Measurements from ENCODE around the gene NDP. TPM values are rescaled to one million over a fixed set of nuclear protein-coding genes. Genes with fewer than 3 reads are reported as not detected.

Gene NDP
- total RNA-seq, result 10 to 100 TPM in 2 of 8 experiments, 1 to 10 TPM in 6; 1.4 to 18.6 (median 2.5) TPM

GRCh38 chrX:43973249-43974099 is at the start of gene NDP:
Gene NDP (minus strand): TSS chrX:43973390. CDS start chrX:43958645, 14,745 bp downstream.
- no peak within 1 kb of the TSS for H3K27ac ChIP-seq
- in situ Hi-C loops (cut with MboI; ENCODE audit: low pct_unique_long_range_greater_than_20kb in 2 of 9, low sequenced_read_pairs in 9 of 9, unreplicated experiment in 9 of 9), result no loop called here
- H3K4me1 ChIP-seq (replicated peaks in 1 of 2), result peaks cover 18 to 32% of the 10 kb centered on the region in 2 donors
- WGBS, 10 experiments, result 0 to 43% (median 6%) methylated on average over 1 to 23 of the region's 28 CpGs; no CpG with 5 or more reads in 4 of the 10 experiments
- ATAC-seq (replicated peaks in 6 of 8), result peak in 7 of 8 experiments; percentile 9 to 48 (median 34)
- peak within 1 kb of the TSS; percentile 25 to 34 (median 27) for H3K4me3 ChIP-seq

- H3K27ac ChIP-seq, result no peak overlapping the region
- H3K4me1 ChIP-seq (replicated peaks in 1 of 2), result no peaks in the 10 kb centered on the region
- WGBS, 10 experiments, result 25 to 67% methylated on average over 1 to 2 of the region's 2 CpGs; no CpG with 5 or more reads in 8 of the 10 experiments
- H3K4me3 ChIP-seq, result no peak overlapping the region
- in situ Hi-C loops (cut with MboI; ENCODE audit: low pct_unique_long_range_greater_than_20kb in 2 of 9, low sequenced_read_pairs in 9 of 9, unreplicated experiment in 9 of 9), result no loop called here
- ATAC-seq (replicated peaks in 6 of 8), result no peak
Observed at GRCh38 chrX:44022964-44023363, 49.8 kb upstream of the NDP start.

GRCh38 chrX:44020693-44021092 is 47.5 kb upstream of the NDP start:
- no peak for ATAC-seq (replicated peaks in 6 of 8)
- no peak overlapping the region for H3K4me3 ChIP-seq
- in situ Hi-C loops (cut with MboI; ENCODE audit: low pct_unique_long_range_greater_than_20kb in 2 of 9, low sequenced_read_pairs in 9 of 9, unreplicated experiment in 9 of 9), result no loop called here
- H3K27ac ChIP-seq, result no peak overlapping the region
- 56% methylated on average over 2 of the region's 2 CpGs; no CpG with 5 or more reads in 9 of the 10 experiments for WGBS, 10 experiments
- no peaks in the 10 kb centered on the region for H3K4me1 ChIP-seq (replicated peaks in 1 of 2)

GRCh38 chrX:44019911-44020310 is 46.7 kb upstream of the NDP start:
- WGBS, 10 experiments, result 58 to 100% (median 100%) methylated on average over 1 to 3 of the region's 3 CpGs; no CpG with 5 or more reads in 3 of the 10 experiments
- Histone ChIP-seq H3K27ac (no peak overlapping the region), H3K4me3 (no peak overlapping the region), H3K4me1 (replicated peaks in 1 of 2) (no peaks in the 10 kb centered on the region)
- in situ Hi-C loops (cut with MboI; ENCODE audit: low pct_unique_long_range_greater_than_20kb in 2 of 9, low sequenced_read_pairs in 9 of 9, unreplicated experiment in 9 of 9), result no loop called here
- ATAC-seq (replicated peaks in 6 of 8), result no peak

GRCh38 chrX:44017676-44018075 is 44.5 kb upstream of the NDP start:
- Histone ChIP-seq H3K4me3 (no peak overlapping the region), H3K27ac (no peak overlapping the region), H3K4me1 (replicated peaks in 1 of 2) (no peaks in the 10 kb centered on the region)
- ATAC-seq (replicated peaks in 6 of 8), result no peak
- 10 to 100% (median 43%) methylated on average over 1 to 3 of the region's 3 CpGs; no CpG with 5 or more reads in 5 of the 10 experiments for WGBS, 10 experiments
- in situ Hi-C loops (cut with MboI; ENCODE audit: low pct_unique_long_range_greater_than_20kb in 2 of 9, low sequenced_read_pairs in 9 of 9, unreplicated experiment in 9 of 9), result no loop called here

- H3K4me3 ChIP-seq, result no peak overlapping the region
- H3K27ac ChIP-seq, result no peak overlapping the region
- in situ Hi-C loops (cut with MboI; ENCODE audit: low pct_unique_long_range_greater_than_20kb in 2 of 9, low sequenced_read_pairs in 9 of 9, unreplicated experiment in 9 of 9), result no loop called here
- no peaks in the 10 kb centered on the region for H3K4me1 ChIP-seq (replicated peaks in 1 of 2)
- 40 to 100% (median 84%) methylated on average over 1 to 4 of the region's 4 CpGs; no CpG with 5 or more reads in 3 of the 10 experiments for WGBS, 10 experiments
- no peak for ATAC-seq (replicated peaks in 6 of 8)
Observed at GRCh38 chrX:44016906-44017305, 43.7 kb upstream of the NDP start.

GRCh38 chrX:44012484-44013096 is 39.4 kb upstream of the NDP start:
- ATAC-seq (replicated peaks in 6 of 8), result peak in 1 of 8 experiments; percentile 95
- H3K27ac ChIP-seq, result no peak overlapping the region
- in situ Hi-C loops (cut with MboI; ENCODE audit: low pct_unique_long_range_greater_than_20kb in 2 of 9, low sequenced_read_pairs in 9 of 9, unreplicated experiment in 9 of 9), result no loop called here
- no peak overlapping the region for H3K4me3 ChIP-seq
- WGBS, 10 experiments, result 0 to 100% (median 60%) methylated on average over 1 of the region's 4 CpGs; no CpG with 5 or more reads in 5 of the 10 experiments
- no peaks in the 10 kb centered on the region for H3K4me1 ChIP-seq (replicated peaks in 1 of 2)

- Histone ChIP-seq H3K4me1 (replicated peaks in 1 of 2) (no peaks in the 10 kb centered on the region), H3K27ac (no peak overlapping the region), H3K4me3 (no peak overlapping the region)
- ATAC-seq (replicated peaks in 6 of 8), result no peak
- 70% methylated on average over 3 of the region's 3 CpGs; no CpG with 5 or more reads in 9 of the 10 experiments for WGBS, 10 experiments
- in situ Hi-C loops (cut with MboI; ENCODE audit: low pct_unique_long_range_greater_than_20kb in 2 of 9, low sequenced_read_pairs in 9 of 9, unreplicated experiment in 9 of 9), result no loop called here
Observed at GRCh38 chrX:44011506-44011905, 38.3 kb upstream of the NDP start.

- no peak overlapping the region for H3K27ac ChIP-seq
Observed at GRCh38 chrX:44010626-44011025, 37.4 kb upstream of the NDP start.

GRCh38 chrX:44006081-44006480 is 32.9 kb upstream of the NDP start:
- Histone ChIP-seq H3K27ac (no peak overlapping the region), H3K4me1 (replicated peaks in 1 of 2) (no peaks in the 10 kb centered on the region), H3K4me3 (no peak overlapping the region)
- no peak for ATAC-seq (replicated peaks in 6 of 8)
- in situ Hi-C loops (cut with MboI; ENCODE audit: low pct_unique_long_range_greater_than_20kb in 2 of 9, low sequenced_read_pairs in 9 of 9, unreplicated experiment in 9 of 9), result no loop called here
- WGBS, 10 experiments, result 43% methylated on average over 1 of the region's 1 CpG; no CpG with 5 or more reads in 9 of the 10 experiments

More at GRCh38 chrX:44010626-44011025, 37.4 kb upstream of the NDP start:
- Histone ChIP-seq H3K4me3 (no peak overlapping the region), H3K4me1 (replicated peaks in 1 of 2) (no peaks in the 10 kb centered on the region)
- in situ Hi-C loops (cut with MboI; ENCODE audit: low pct_unique_long_range_greater_than_20kb in 2 of 9, low sequenced_read_pairs in 9 of 9, unreplicated experiment in 9 of 9), result no loop called here
- no peak for ATAC-seq (replicated peaks in 6 of 8)
- 54 to 100% (median 80%) methylated on average over 1 to 2 of the region's 2 CpGs; no CpG with 5 or more reads in 7 of the 10 experiments for WGBS, 10 experiments

GRCh38 chrX:44003975-44004374 is 30.8 kb upstream of the NDP start:
- in situ Hi-C loops (cut with MboI; ENCODE audit: low pct_unique_long_range_greater_than_20kb in 2 of 9, low sequenced_read_pairs in 9 of 9, unreplicated experiment in 9 of 9), result no loop called here
- H3K27ac ChIP-seq, result no peak overlapping the region
- H3K4me1 ChIP-seq (replicated peaks in 1 of 2), result no peaks in the 10 kb centered on the region
- 0 to 92% (median 40%) methylated on average over 1 to 2 of the region's 3 CpGs; no CpG with 5 or more reads in 7 of the 10 experiments for WGBS, 10 experiments
- peak in 3 of 8 experiments; percentile 60 to 82 (median 73) for ATAC-seq (replicated peaks in 6 of 8)
- H3K4me3 ChIP-seq, result no peak overlapping the region

GRCh38 chrX:44002567-44002966 is 29.4 kb upstream of the NDP start:
- ATAC-seq (replicated peaks in 6 of 8), result peak in 3 of 8 experiments; percentile 55 to 87 (median 81)
- 80% methylated on average over 1 of the region's 1 CpG; no CpG with 5 or more reads in 9 of the 10 experiments for WGBS, 10 experiments
- H3K4me1 ChIP-seq (replicated peaks in 1 of 2), result no peaks in the 10 kb centered on the region
- no peak overlapping the region for H3K27ac ChIP-seq
- in situ Hi-C loops (cut with MboI; ENCODE audit: low pct_unique_long_range_greater_than_20kb in 2 of 9, low sequenced_read_pairs in 9 of 9, unreplicated experiment in 9 of 9), result no loop called here
- H3K4me3 ChIP-seq, result no peak overlapping the region

- Histone ChIP-seq H3K27ac (no peak overlapping the region), H3K4me3 (no peak overlapping the region), H3K4me1 (replicated peaks in 1 of 2) (no peaks in the 10 kb centered on the region)
- in situ Hi-C loops (cut with MboI; ENCODE audit: low pct_unique_long_range_greater_than_20kb in 2 of 9, low sequenced_read_pairs in 9 of 9, unreplicated experiment in 9 of 9), result loop anchor here in 1 of 9 experiments (25.0 kb wide), 1 partner anchor 89 kb away; no protein-coding TSS in a partner anchor
- ATAC-seq (replicated peaks in 6 of 8), result no peak
- WGBS, 10 experiments, result 60 to 100% (median 80%) methylated on average over 1 of the region's 1 CpG; no CpG with 5 or more reads in 6 of the 10 experiments
Observed at GRCh38 chrX:43998374-43998773, 25.2 kb upstream of the NDP start.

Data from motor neuron (in vitro differentiated cells).